Hematopoietic multipotent progenitor cell treated with erythropoietin and hydrocortisone succinate and interleukin-3 and kit ligand, for 4 days (in vitro differentiated cells): ENCODE data around the gene COL16A1.

ENCODE experiments used
- DNase-seq: peaks from one replicate; pipeline ENCODE4 v3.0.0-alpha.2; 2015

The COL16A1 gene

GRCh38 chr1:31703431-31704270, at the start of gene COL16A1:
COL16A1 (minus strand) TSS chr1:31704017; CDS start chr1:31702193, 1,824 bp downstream.
- no peak for DNase-seq

- DNase-seq: no peak
Observed at GRCh38 chr1:31752952-31753475, 49.2 kb upstream of the COL16A1 start.

- no peak for DNase-seq
Observed at GRCh38 chr1:31752258-31752657, 48.4 kb upstream of the COL16A1 start.

DNA sequence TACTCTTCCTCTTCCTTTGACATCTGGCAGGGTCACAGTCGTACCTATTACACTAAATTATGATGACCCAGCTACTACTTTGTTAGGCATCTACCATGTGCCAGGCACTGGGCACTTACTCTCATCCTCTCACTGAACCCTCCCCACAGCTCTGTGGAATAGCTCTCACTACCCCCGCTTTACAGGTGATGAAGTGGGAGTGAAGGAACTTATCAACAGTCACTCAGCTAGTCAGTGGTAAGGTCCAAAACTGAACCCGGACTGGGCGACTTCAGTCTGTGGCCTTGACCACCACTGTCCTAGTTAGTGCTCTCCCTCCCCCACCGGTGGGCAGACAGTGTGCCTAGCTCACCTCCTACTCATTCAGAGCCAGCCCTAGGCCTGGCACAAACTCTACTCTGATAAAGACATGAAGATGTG, 48.0 kb upstream of the COL16A1 start:
- DNase-seq: no peak

DNA sequence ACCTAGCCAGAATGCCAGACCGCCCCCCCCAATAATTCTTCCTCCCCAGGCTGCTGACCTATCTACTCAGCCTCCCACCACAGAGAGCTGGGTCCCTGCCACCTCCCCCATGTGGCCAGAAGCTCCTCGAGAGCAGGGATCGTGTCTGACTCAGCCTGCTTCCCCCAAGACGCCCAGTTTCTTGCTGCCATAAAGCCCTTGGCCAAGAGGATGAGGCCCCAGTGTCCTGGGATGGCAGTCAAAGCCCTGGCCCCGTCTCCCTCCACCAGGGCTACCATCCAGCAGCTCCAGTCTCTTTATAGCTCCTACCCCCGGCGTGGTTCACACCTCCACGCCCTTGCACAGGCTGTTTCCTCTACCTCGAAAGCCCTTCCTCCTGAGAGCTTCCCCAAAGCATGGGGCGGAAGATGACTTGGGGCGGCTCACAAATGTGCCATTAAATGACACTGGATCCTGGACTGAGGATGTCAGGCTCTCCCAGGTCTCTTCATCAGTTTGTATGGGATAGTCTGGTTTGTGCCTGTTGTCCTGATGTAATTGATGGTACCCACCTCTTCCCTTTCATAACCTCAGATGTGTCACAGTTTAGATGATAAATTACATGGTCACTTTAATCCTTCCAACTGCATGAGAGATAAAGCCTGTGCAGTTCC, 47.2 kb upstream of the COL16A1 start:
- no peak for DNase-seq

DNA sequence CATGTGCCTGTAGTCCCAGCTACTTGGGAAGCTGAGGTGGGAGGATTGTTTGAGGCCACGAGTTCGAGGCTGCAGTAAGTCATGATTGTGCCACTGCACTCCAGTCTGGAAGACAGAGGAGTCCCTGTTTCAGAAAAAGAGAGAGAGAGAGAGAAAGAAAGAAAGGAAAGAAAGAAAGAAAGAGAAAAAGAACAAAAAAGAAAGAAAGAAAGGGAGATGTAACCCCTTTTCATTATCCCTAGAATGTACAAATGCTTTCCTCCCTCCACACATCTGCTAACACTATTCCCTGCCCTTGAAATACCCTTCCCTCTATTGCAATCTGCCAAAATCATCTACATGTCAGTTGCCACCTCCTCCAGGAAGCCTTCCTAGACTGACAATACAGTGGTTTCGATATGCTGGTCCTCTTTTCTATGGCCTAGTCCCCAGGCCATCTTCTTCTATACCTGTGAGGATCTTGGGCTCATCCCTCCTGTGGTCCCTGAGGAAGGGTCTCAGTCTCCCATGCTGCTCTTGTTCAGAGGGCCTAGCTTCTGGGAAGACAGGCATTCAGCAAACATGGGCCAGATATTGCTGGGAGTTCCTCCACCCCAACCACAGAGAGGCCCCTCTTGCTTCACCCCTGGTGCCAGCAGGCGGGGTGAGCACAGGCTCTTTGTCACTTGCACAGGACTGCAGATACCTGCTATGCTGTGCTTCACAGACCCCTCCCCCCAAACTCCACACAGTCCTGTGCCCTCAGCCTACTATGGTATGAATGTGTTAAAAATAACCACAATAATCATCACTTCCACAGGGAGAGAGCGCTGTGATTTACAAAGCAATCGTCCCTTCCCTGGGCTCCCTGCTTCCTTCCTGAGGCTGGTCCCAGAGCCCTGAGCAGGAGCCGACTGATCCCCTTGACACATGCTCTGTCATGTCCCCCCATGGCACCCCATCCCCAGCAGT, 46.2 kb upstream of the COL16A1 start:
- no peak for DNase-seq

DNA sequence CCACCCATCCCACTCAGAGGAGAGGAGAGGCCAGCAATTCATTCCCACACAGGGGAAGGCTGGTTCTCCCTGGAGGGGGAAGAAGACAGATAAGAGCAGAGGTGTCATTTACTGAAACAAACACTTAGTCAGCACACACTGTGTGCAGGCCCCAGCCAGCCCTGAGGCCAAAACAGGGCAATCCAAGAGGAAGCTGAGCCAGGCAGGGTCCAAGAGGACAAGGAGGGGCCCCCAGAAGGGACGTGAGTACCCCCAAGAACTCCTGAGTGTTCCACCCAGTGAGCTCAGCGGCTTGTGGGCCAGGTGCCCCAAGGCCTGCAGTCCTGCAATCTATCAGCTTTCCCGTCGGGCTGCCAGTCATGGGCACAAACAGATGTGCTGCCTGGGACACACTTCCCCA, 44.5 kb upstream of the COL16A1 start:
- no peak for DNase-seq

GRCh38 chr1:31747304-31747703, 43.5 kb upstream of the COL16A1 start:
- DNase-seq: no peak

DNA sequence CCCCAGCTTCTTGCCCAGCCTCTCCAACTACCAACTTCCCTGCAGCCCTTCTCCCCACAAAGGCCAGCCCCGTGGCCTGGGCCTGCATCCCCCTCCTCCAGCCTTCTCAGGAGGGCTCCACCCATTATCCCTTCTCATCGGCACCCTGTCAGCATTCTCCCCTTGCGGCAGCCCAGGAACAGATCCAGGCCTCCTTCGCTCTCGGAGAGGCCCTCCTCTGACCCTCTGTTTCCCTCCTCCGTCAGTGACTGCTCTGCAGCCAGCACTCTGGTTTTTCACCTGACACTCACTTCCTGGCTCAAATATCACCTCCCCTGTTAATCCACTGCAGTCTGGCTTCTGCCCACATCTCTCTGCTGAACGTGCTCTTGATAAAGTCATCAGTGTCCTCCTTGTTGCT, 42.9 kb upstream of the COL16A1 start:
- DNase-seq: no peak

- peak; percentile 48 for DNase-seq
Observed at GRCh38 chr1:31745946-31746670, 42.3 kb upstream of the COL16A1 start.

- DNase-seq: peak; percentile 84
Observed at GRCh38 chr1:31745096-31745945, 41.5 kb upstream of the COL16A1 start.

DNA sequence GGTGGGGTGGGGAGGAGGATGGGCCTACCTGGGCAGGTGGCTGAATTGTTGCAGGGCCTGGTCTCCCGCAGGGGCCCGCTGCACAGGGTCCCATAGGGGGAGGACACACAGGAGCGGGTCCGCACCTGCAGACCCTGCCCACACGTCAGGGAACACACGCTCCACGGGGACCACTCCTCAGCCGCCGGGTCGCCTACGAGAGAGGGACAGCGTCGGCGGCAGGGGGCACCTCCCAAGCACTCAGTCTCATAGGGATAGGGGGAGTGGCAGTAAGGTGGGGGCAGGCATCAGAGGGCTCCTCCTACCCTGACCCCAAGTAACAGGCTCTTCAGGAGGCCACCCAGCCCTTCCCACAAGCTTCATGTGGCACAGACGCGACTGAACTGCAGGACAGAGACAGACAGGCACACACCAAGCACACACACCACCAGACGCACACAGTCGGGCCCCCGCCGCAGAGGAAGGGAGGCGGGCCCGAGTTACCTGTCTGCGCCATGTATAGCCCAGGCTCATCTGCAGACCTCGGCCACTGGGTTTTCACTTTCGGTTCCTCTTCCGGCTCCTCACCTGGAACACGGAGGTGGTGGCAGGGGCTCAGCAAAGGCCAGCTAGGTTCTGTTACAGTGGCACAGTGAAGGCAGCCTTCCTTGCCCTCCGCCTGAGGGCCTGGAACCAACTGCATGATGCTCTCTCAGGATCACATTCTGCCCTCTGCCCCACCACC, 40.5 kb upstream of the COL16A1 start:
- no peak for DNase-seq

DNA sequence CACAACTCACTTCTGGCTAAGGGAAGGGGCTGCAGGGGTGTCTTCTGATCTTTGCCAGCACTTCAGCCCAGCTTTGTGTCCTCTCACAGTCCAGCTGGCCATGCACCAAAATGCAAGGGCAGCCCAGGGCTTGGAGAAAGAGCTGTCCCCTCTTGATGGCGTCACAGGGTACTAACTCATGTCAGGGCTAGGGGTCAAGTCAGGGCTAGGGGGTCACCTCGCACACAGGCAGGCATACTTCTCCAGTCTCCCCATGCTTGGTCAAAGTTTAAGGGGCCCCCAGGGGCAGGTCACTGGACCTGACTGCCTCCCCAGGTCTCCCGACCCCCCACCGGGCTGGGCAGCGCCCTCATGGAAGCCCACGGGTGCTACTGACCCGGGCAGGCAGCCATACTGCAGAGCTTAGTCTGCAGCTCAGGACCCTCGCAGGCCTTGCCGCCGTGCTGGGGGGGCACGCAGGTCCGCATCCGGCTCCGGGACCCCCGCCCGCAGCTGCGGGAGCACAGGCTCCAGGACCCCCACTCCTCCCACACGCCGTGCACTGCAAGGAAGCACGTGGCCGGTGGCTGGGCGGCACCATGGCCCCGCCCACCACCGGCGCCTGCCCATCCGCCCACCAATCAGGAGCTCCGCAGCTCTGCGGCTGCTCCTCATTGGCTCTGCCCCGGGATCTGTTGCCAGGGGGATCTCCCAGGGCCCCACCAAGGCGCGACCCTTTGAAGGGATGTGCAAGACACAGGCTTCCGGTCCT, 38.8 kb upstream of the COL16A1 start:
- no peak for DNase-seq

DNA sequence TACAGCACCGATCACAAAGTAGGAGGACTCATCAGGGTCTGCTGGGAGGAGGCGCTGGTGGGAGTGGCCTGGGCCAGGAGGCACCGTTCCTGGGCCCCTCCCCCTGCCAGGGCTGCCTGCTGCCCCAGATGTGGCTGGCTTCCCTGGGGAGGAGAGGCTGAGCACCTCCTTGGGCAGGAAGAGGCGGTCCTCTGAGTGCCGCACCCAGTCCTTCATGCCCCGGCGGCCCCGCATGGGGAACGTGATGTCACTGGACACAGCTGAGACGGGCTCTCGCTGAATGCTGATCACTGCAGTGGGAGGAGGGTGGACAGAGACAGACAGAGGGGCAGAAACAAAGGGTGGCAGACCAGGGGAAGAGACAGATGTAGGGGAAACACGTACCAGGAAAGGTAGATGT, 35.5 kb upstream of the COL16A1 start:
- DNase-seq: peak; percentile 41

- no peak for DNase-seq
Observed at GRCh38 chr1:31736675-31737074, 32.9 kb upstream of the COL16A1 start.

- DNase-seq: no peak
Observed at GRCh38 chr1:31735571-31735970, 31.8 kb upstream of the COL16A1 start.

- DNase-seq: no peak
Observed at GRCh38 chr1:31734582-31735107, 30.8 kb upstream of the COL16A1 start.

GRCh38 chr1:31733389-31734219, 29.8 kb upstream of the COL16A1 start:
- DNase-seq: no peak
